MM.1S (cell line): ENCODE results near the gene ATG16L2.

Source experiments
- DNase-seq: peaks from one replicate; pipeline ENCODE4 v3.0.0-alpha.2; 2015
- H2AFZ ChIP-seq: fragments of 300-600 bp; sonication (generic); 2 replicates; pipeline ENCODE4 v1.6.0; 2016; ENCODE audit warnings: antibody characterized with exemption, low read length
- H3F3A ChIP-seq: fragments of 300-600 bp; sonication (generic); 2 replicates; pipeline ENCODE4 v1.6.1; 2016; ENCODE audit warnings: mild to moderate bottlenecking, antibody characterized with exemption, low read length, moderate library complexity, mixed read lengths; ENCODE audit not compliant: insufficient read depth
- H3K27ac ChIP-seq: fragments of 300-600 bp; sonication (generic); 2 replicates; pipeline ENCODE4 v1.5.1; 2016; ENCODE audit warnings: mild to moderate bottlenecking, low read length
- H3K27me3 ChIP-seq: fragments of 300-600 bp; sonication (generic); replicated peaks from 2 replicates; pipeline ENCODE4 v1.6.0; 2016; ENCODE audit warnings: low read length; ENCODE audit not compliant: insufficient read depth
- H3K36me3 ChIP-seq: fragments of 300-600 bp; sonication (generic); replicated peaks from 2 replicates; pipeline ENCODE4 v1.6.1; 2016; ENCODE audit warnings: mild to moderate bottlenecking, low read length, mixed read lengths; ENCODE audit not compliant: insufficient read depth
- H3K4me1 ChIP-seq: fragments of 300-600 bp; sonication (generic); 2 replicates; pipeline ENCODE4 v1.6.1; 2016; ENCODE audit warnings: low read length, mixed read lengths
- H3K4me2 ChIP-seq: fragments of 300-600 bp; sonication (generic); 2 replicates; pipeline ENCODE4 v1.6.0; 2016; ENCODE audit warnings: low read depth, low read length
- H3K4me3 ChIP-seq: fragments of 300-600 bp; sonication (generic); 2 replicates; pipeline ENCODE4 v1.5.1; 2016; ENCODE audit warnings: low read length, mixed read lengths
- H3K79me2 ChIP-seq: fragments of 300-600 bp; sonication (generic); 2 replicates; pipeline ENCODE4 v1.6.1; 2016; ENCODE audit warnings: mixed run types, low read length, mixed read lengths
- H3K9ac ChIP-seq: fragments of 300-600 bp; sonication (generic); 2 replicates; pipeline ENCODE4 v1.6.1; 2016; ENCODE audit warnings: low read length, mixed read lengths
- H3K9me2 ChIP-seq: fragments of 300-600 bp; sonication (generic); replicated peaks from 2 replicates; pipeline ENCODE4 v1.6.1; 2016; ENCODE audit warnings: mild to moderate bottlenecking, low read length, mixed read lengths; ENCODE audit not compliant: insufficient read depth
- H3K9me3 ChIP-seq: fragments of 300-600 bp; sonication (generic); replicated peaks from 2 replicates; pipeline ENCODE4 v1.6.1; 2016; ENCODE audit warnings: mild to moderate bottlenecking, low read length, mixed read lengths; ENCODE audit not compliant: insufficient read depth
- H4K20me1 ChIP-seq: fragments of 300-600 bp; sonication (generic); 2 replicates; pipeline ENCODE4 v1.6.1; 2016; ENCODE audit warnings: mild to moderate bottlenecking, low read length, moderate library complexity, mixed read lengths; ENCODE audit not compliant: insufficient read depth
- CTCF ChIP-seq: fragments of 300-600 bp; sonication (generic); IDR thresholded peaks from 2 replicates; pipeline ENCODE4 v1.5.1; 2016; ENCODE audit warnings: antibody characterized with exemption, low read length, mixed read lengths
- EZH2 ChIP-seq: fragments of 300-600 bp; sonication (generic); optimal IDR thresholded peaks from 2 replicates; pipeline ENCODE3; 2017; ENCODE audit warnings: low read depth, mild to moderate bottlenecking, antibody characterized with exemption, low read length, mixed read lengths
- EZH2phosphoT487 ChIP-seq: fragments of 300-600 bp; sonication (generic); IDR thresholded peaks from 2 replicates; pipeline ENCODE4 v1.6.1; 2018; ENCODE audit warnings: antibody characterized with exemption, low read length

Gene ATG16L2

GRCh38 chr11:72860010-72860409 lies 45.8 kb downstream of the ATG16L2 start:
- DNase-seq: no peak
- H3K79me2 ChIP-seq: peaks cover 9% of the 10 kb centered on the region; the same call in 1 of the 2 replicates
- H3K9ac ChIP-seq: no peak overlapping the region
- H3K27me3 ChIP-seq: no peaks in the 10 kb centered on the region
- H3K4me3 ChIP-seq: no peak overlapping the region
- no peaks in the 10 kb centered on the region for H3K9me2 ChIP-seq
- no peaks in the 10 kb centered on the region for H3F3A ChIP-seq
- H3K36me3 ChIP-seq: no peaks in the 10 kb centered on the region; the same call in 1 of the 2 replicates
- H4K20me1 ChIP-seq: no peaks in the 10 kb centered on the region
- H3K4me2 ChIP-seq: no peak overlapping the region
- H3K27ac ChIP-seq: no peak overlapping the region
- TF ChIP-seq CTCF: no peak
- H3K4me1 ChIP-seq: no peaks in the 10 kb centered on the region
- no peak overlapping the region for H2AFZ ChIP-seq
- H3K9me3 ChIP-seq: no peaks in the 10 kb centered on the region

GRCh38 chr11:72860592-72860991 lies 46.4 kb downstream of the ATG16L2 start:
- no peak overlapping the region for H2AFZ ChIP-seq
- H4K20me1 ChIP-seq: no peaks in the 10 kb centered on the region
- H3K27ac ChIP-seq: no peak overlapping the region
- no peaks in the 10 kb centered on the region for H3K4me1 ChIP-seq
- H3K36me3 ChIP-seq: no peaks in the 10 kb centered on the region; the same call in 1 of the 2 replicates
- no peaks in the 10 kb centered on the region for H3K9me2 ChIP-seq
- no peaks in the 10 kb centered on the region for H3F3A ChIP-seq
- peaks cover 9% of the 10 kb centered on the region; the same call in 1 of the 2 replicates for H3K79me2 ChIP-seq
- TF ChIP-seq EZH2phosphoT487: no peak
- TF ChIP-seq CTCF: no peak
- H3K27me3 ChIP-seq: no peaks in the 10 kb centered on the region
- no peaks in the 10 kb centered on the region for H3K9me3 ChIP-seq
- H3K4me3 ChIP-seq: no peak overlapping the region
- H3K4me2 ChIP-seq: no peak overlapping the region
- H3K9ac ChIP-seq: no peak overlapping the region
- DNase-seq: no peak

- Histone ChIP-seq H3K4me1 (no peaks in the 10 kb centered on the region), H3K9ac (no peak overlapping the region), H3K9me3 (no peaks in the 10 kb centered on the region), H3K27ac (no peak overlapping the region), H3K4me3 (no peak overlapping the region), H2AFZ (no peak overlapping the region), H3K79me2 (peaks cover 9% of the 10 kb centered on the region; the same call in 1 of the 2 replicates), H3K36me3 (no peaks in the 10 kb centered on the region), H3K9me2 (no peaks in the 10 kb centered on the region), H4K20me1 (no peaks in the 10 kb centered on the region), H3K4me2 (no peak overlapping the region), H3K27me3 (no peaks in the 10 kb centered on the region), H3F3A (no peaks in the 10 kb centered on the region)
- TF ChIP-seq EZH2 (no peak), EZH2phosphoT487 (no peak), CTCF (no peak)
- DNase-seq: no peak
Measured at GRCh38 chr11:72863091-72863490, 48.9 kb downstream of the ATG16L2 start.
